Stimulated activated CD8-positive, alpha-beta memory T cell treated with anti-CD3 and anti-CD28 coated beads, Interleukin-12 subunit alpha, Interleukin-12 subunit beta, amount 100 ng/mL, for 24 hours (primary cell): ENCODE results near the gene OR56B1.

Source experiments
- DNase-seq: peaks from one replicate; pipeline ENCODE4 v3.0.0-alpha.2; 2020; ENCODE audit errors: extremely low read depth

Gene OR56B1

GRCh38 chr11:5727691-5728090 is 8.6 kb upstream of the OR56B1 start:
- no peak for DNase-seq

- DNase-seq, result no peak
Measured at GRCh38 chr11:5737091-5737490, 843 bp downstream of the OR56B1 start.

GRCh38 chr11:5737670-5738392 is 1.6 kb downstream of the OR56B1 start:
- DNase-seq, result no peak

- DNase-seq, result no peak
Measured at GRCh38 chr11:5738431-5738830, 2.2 kb downstream of the OR56B1 start.

- no peak for DNase-seq
Measured at GRCh38 chr11:5746614-5747013, 10.4 kb downstream of the OR56B1 start.

- DNase-seq, result no peak
Measured at GRCh38 chr11:5749836-5750235, 13.6 kb downstream of the OR56B1 start.

GRCh38 chr11:5753943-5754342 is 17.7 kb downstream of the OR56B1 start, which contains the start of gene OR52N4:
OR52N4 (plus strand) TSS chr11:5754243; CDS start chr11:5754741, 498 bp downstream.
- no peak for DNase-seq

GRCh38 chr11:5767056-5767455 is 30.8 kb downstream of the OR56B1 start:
- DNase-seq, result no peak

GRCh38 chr11:5783255-5783654 is 47.0 kb downstream of the OR56B1 start, which contains the start of gene OR52N5:
OR52N5 (minus strand) TSS chr11:5783355; CDS start chr11:5778634, 4,721 bp downstream.
- no peak for DNase-seq
